OCI-LY1 (cell line): Measurements from ENCODE around the gene GRPEL1.

Source experiments
- CTCF ChIP-seq: fragments of 200-600 bp; sonication (generic), shearing (Covaris generic); IDR thresholded peaks from 2 replicates; pipeline ENCODE4 v1.5.1; 2017; ENCODE audit warnings: mild to moderate bottlenecking, antibody characterized with exemption, low read length, moderate library complexity, mixed read lengths
- EZH2 ChIP-seq: fragments of 200-600 bp; sonication (generic), shearing (Covaris generic); IDR thresholded peaks from 2 replicates; pipeline ENCODE4 v1.8.0; 2017; ENCODE audit warnings: borderline replicate concordance, mixed run types, mild to moderate bottlenecking, antibody characterized with exemption, low read length, moderate library complexity, mixed read lengths

GRCh38 chr4:7060346-7061150, 7.3 kb downstream of the GRPEL1 start:
- TF ChIP-seq CTCF: no peak
- no peak for TF ChIP-seq EZH2
